Endodermal cell (in vitro differentiated cells): Measurements from ENCODE around the gene CDSN. TPM values are rescaled to one million over a fixed set of nuclear protein-coding genes. Genes with fewer than 3 reads are reported as not detected.
A peak's percentile ranks its signal among the peaks of the same experiment; 100 is the strongest.

Source experiments
- DNase-seq: peaks from one replicate; pipeline ENCODE4 v3.0.0-alpha.2; 2017
- H3K27ac ChIP-seq: 2 replicates; pipeline ENCODE4 v1.5.1; 2013; ENCODE audit warnings: mild to moderate bottlenecking, low read depth, low read length, moderate library complexity
- H3K27me3 ChIP-seq: 2 replicates; pipeline ENCODE4 v1.6.1; 2013; ENCODE audit warnings: mild to moderate bottlenecking, low read length, moderate library complexity; ENCODE audit not compliant: insufficient read depth, control insufficient read depth, poor library complexity, severe bottlenecking
- H3K36me3 ChIP-seq: 2 replicates; pipeline ENCODE4 v1.7.0; 2013; ENCODE audit warnings: mild to moderate bottlenecking, low read length, moderate library complexity; ENCODE audit not compliant: control insufficient read depth, insufficient read depth
- H3K4me1 ChIP-seq: one replicate; pipeline ENCODE4 v1.7.0; 2013; ENCODE audit warnings: low read length; ENCODE audit not compliant: control insufficient read depth, insufficient read depth
- H3K4me3 ChIP-seq: 2 replicates; pipeline ENCODE4 v1.5.1; 2013; ENCODE audit warnings: mild to moderate bottlenecking, low read length, moderate library complexity
- H3K9ac ChIP-seq: 2 replicates; pipeline ENCODE4 v1.6.1; 2013; ENCODE audit warnings: mild to moderate bottlenecking, low read length, moderate library complexity; ENCODE audit not compliant: poor library complexity, severe bottlenecking; ENCODE audit errors: extremely low read depth
- H3K9me3 ChIP-seq: 2 replicates; pipeline ENCODE4 v1.6.1; 2013; ENCODE audit warnings: mild to moderate bottlenecking, low read length, moderate library complexity; ENCODE audit not compliant: control insufficient read depth
- H3K27ac Mint-ChIP-seq: 2 replicates; pipeline ENCODE4 v1.8.0; 2020; ENCODE audit warnings: mixed read lengths
- H3K27me3 Mint-ChIP-seq: 2 replicates; pipeline ENCODE4 v1.8.0; 2021; ENCODE audit warnings: mild to moderate bottlenecking, mixed read lengths; ENCODE audit not compliant: insufficient read depth
- H3K36me3 Mint-ChIP-seq: 2 replicates; pipeline ENCODE4 v1.8.0; 2020; ENCODE audit warnings: low read depth, mixed read lengths
- H3K4me1 Mint-ChIP-seq: 2 replicates; pipeline ENCODE4 v1.8.0; 2020; ENCODE audit warnings: mixed read lengths
- H3K4me3 Mint-ChIP-seq: 2 replicates; pipeline ENCODE4 v1.8.0; 2020; ENCODE audit warnings: mild to moderate bottlenecking, moderate library complexity, mixed read lengths
- H3K9me3 Mint-ChIP-seq: 2 replicates; pipeline ENCODE4 v1.8.0; 2020; ENCODE audit warnings: mild to moderate bottlenecking, mixed read lengths
- CTCF ChIP-seq: fragments of 200-600 bp; sonication (generic); conservative IDR thresholded peaks from 2 replicates; pipeline ENCODE4 v1.5.0; 2021; ENCODE audit warnings: antibody characterized with exemption, mild to moderate bottlenecking
- WGBS, 2 experiments: methylation state at CpG; one replicate each; pipeline versions ENCODE4 v1.1.5 to v1.1.7; 2013; ENCODE audit warnings: missing lambda C conversion rate in 2 of 2, mixed read lengths in 1 of 2; ENCODE audit not compliant: insufficient coverage in 1 of 2, insufficient read length in 1 of 2; 5-methylcytosine and 5-hydroxymethylcytosine counted together
- total RNA-seq, 2 donors: library from RNA; stranded (reverse); fragmentation: NEBNext Ultra II Directional in 1 of 2; extraction: Animal tissue kit (Norgen Biotek cat#: 25700) in 1 of 2; gene quantifications; 2 replicates in 1 of 2; 3 replicates in 1 of 2; pipeline ENCODE4 v1.2.1, GENCODE V29; 2021

The CDSN gene
- total RNA-seq, 2 donors from 2014 or later: not detected

- H3K4me1 ChIP-seq: no peaks in the 10 kb centered on the region
- peaks cover 5% of the 10 kb centered on the region for H3K27me3 Mint-ChIP-seq
- H3K4me3 Mint-ChIP-seq: peak overlapping the region; percentile 35
- no peak overlapping the region for H3K9ac ChIP-seq
- peak; percentile 96 for DNase-seq
- H3K27ac Mint-ChIP-seq: peak overlapping the region; percentile 32
- no peak for TF ChIP-seq CTCF
- H3K27me3 ChIP-seq: no peaks in the 10 kb centered on the region
- no peak overlapping the region for H3K27ac ChIP-seq
- peaks cover 10% of the 10 kb centered on the region for H3K36me3 ChIP-seq
- no peaks in the 10 kb centered on the region for H3K9me3 Mint-ChIP-seq
- no peaks in the 10 kb centered on the region for H3K9me3 ChIP-seq
- WGBS, 2 experiments: 41 to 47% methylated on average over 4 to 11 of the region's 11 CpGs
- no peak overlapping the region for H3K4me3 ChIP-seq
- H3K4me1 Mint-ChIP-seq: peaks cover 14% of the 10 kb centered on the region
- H3K36me3 Mint-ChIP-seq: peaks cover 38% of the 10 kb centered on the region
Observed at GRCh38 chr6:31143148-31143547, 22.9 kb upstream of the CDSN start.

GRCh38 chr6:31142361-31142761 is 22.1 kb upstream of the CDSN start:
- Histone ChIP-seq H3K27ac (no peak overlapping the region), H3K4me1 (no peaks in the 10 kb centered on the region), H3K4me3 (no peak overlapping the region), H3K27me3 (no peaks in the 10 kb centered on the region), H3K9ac (no peak overlapping the region), H3K36me3 (peaks cover 10% of the 10 kb centered on the region), H3K9me3 (no peaks in the 10 kb centered on the region)
- DNase-seq: peak; percentile 55
- Mint-ChIP-seq H3K4me1 (peaks cover 17% of the 10 kb centered on the region), H3K9me3 (no peaks in the 10 kb centered on the region), H3K4me3 (no peak overlapping the region), H3K27me3 (peaks cover 7% of the 10 kb centered on the region), H3K27ac (no peak overlapping the region), H3K36me3 (peaks cover 34% of the 10 kb centered on the region)
- TF ChIP-seq CTCF: no peak
- WGBS, 2 experiments: 70 to 78% methylated on average over 2 of the region's 2 CpGs

GRCh38 chr6:31140643-31141042 is 20.4 kb upstream of the CDSN start:
- no peak for DNase-seq
- Mint-ChIP-seq H3K27me3 (peaks cover 7% of the 10 kb centered on the region), H3K36me3 (peaks cover 26% of the 10 kb centered on the region), H3K27ac (no peak overlapping the region), H3K9me3 (no peaks in the 10 kb centered on the region), H3K4me3 (no peak overlapping the region), H3K4me1 (peaks cover 17% of the 10 kb centered on the region)
- Histone ChIP-seq H3K27ac (no peak overlapping the region), H3K4me1 (no peaks in the 10 kb centered on the region), H3K9ac (no peak overlapping the region), H3K4me3 (no peak overlapping the region), H3K36me3 (peaks cover 10% of the 10 kb centered on the region), H3K27me3 (no peaks in the 10 kb centered on the region), H3K9me3 (no peaks in the 10 kb centered on the region)
- 88 to 92% methylated on average over 9 to 15 of the region's 15 CpGs for WGBS, 2 experiments
- no peak for TF ChIP-seq CTCF
